K562 (cell line): ENCODE measurements around the gene C10orf105. TPM values are rescaled to one million over a fixed set of nuclear protein-coding genes. Genes with fewer than 3 reads are reported as not detected.
A peak's percentile ranks its signal among the peaks of the same experiment; 100 is the strongest.

Experiments
- ATAC-seq: fragments of 200-7000 bp; cut with Tn5 transposase; 3 replicates; pipeline ENCODE4 v1.9.1; 2020; ENCODE audit warnings: moderate library complexity
- BruUV-seq: library from RNA; stranded (reverse); fragments of 400-500 nt; replicated peaks from 2 replicates; lab custom pipeline; 2021; lab: Mats Ljungman, UMichigan
- CTCF ChIA-PET: fragments of 300-600 bp; formaldehyde crosslinking; extraction: SDS; loops from one replicate; lab custom pipeline; 2021; ENCODE audit warnings: low intra/inter-chr PET ratio; lab: Yijun Ruan, JAX
- POLR2A ChIA-PET: fragments of 300-600, 350-650 bp; sonication (Branson Sonifier 250); formaldehyde crosslinking; extraction: SDS; loops from one replicate; lab custom pipeline; 2021; ENCODE audit warnings: antibody characterized with exemption, inconsistent platforms; lab: Yijun Ruan, JAX
- DNase-seq, 4 experiments: peaks; one replicate each; pipeline versions ENCODE4 v3.0.0 to v3.0.0-alpha.2; 2011 to 2018; ENCODE audit warnings: low spot score in 3 of 4, mixed read lengths in 3 of 4; ENCODE audit errors: extremely low read depth in 1 of 4
- FAIRE-seq: peaks from 2 replicates; lab custom pipeline; 2011; peaks lifted over from hg19 to GRCh38; lab: Jason Lieb, UNC
- H2AFZ ChIP-seq: 2 replicates; pipeline ENCODE4 v1.6.0; 2011; ENCODE audit warnings: low read depth, low read length, control low read depth, inconsistent platforms
- H3K27ac ChIP-seq: fragments of 200-600 bp; 3 replicates; pipeline ENCODE4 v1.8.0; 2011; ENCODE audit warnings: low read depth, mild to moderate bottlenecking, control low read depth, inconsistent platforms, low read length, moderate library complexity, mixed read lengths; ENCODE audit errors: extremely low read depth
- H3K27me3 ChIP-seq, 2 experiments: fragments of 300-600 bp in 1 of 2; 2 replicates in 1 of 2; 3 replicates in 1 of 2; pipeline versions ENCODE4 v1.6.0 to v1.8.0; 2011; ENCODE audit warnings: inconsistent platforms in 2 of 2, low read length in 2 of 2, mild to moderate bottlenecking in 1 of 2, mixed read lengths in 1 of 2, moderate library complexity in 1 of 2; ENCODE audit not compliant: control insufficient read depth in 2 of 2, insufficient read depth in 2 of 2
- H3K36me3 ChIP-seq: fragments of 300-600 bp; 3 replicates; pipeline ENCODE4 v1.8.0; 2011; ENCODE audit warnings: mild to moderate bottlenecking, low read length, inconsistent platforms; ENCODE audit not compliant: control insufficient read depth, insufficient read depth
- H3K4me1 ChIP-seq, 2 experiments: fragments of 200-600 bp in 1 of 2; replicated peaks in 1 of 2; 2 replicates in 1 of 2; 3 replicates in 1 of 2; pipeline versions ENCODE4 v1.5.1 to v1.8.0; 2011; ENCODE audit warnings: inconsistent platforms in 2 of 2, low read length in 2 of 2, mild to moderate bottlenecking in 1 of 2, mixed read lengths in 1 of 2, moderate library complexity in 1 of 2; ENCODE audit not compliant: control insufficient read depth in 2 of 2, insufficient read depth in 2 of 2
- H3K4me2 ChIP-seq: 2 replicates; pipeline ENCODE4 v1.6.1; 2011; ENCODE audit warnings: low read length, control low read depth, inconsistent platforms, mixed read lengths; ENCODE audit not compliant: insufficient read depth
- H3K4me3 ChIP-seq: fragments of 200-600 bp; sonication (generic), shearing (Covaris generic); 2 replicates; pipeline ENCODE4 v1.5.1; 2016; ENCODE audit warnings: control low read depth, inconsistent platforms
- H3K79me2 ChIP-seq: fragments of 200-600 bp; 3 replicates; pipeline ENCODE4 v1.8.0; 2011; ENCODE audit warnings: low read length, inconsistent platforms; ENCODE audit not compliant: control insufficient read depth, insufficient read depth
- H3K9ac ChIP-seq, 2 experiments: 2 replicates each; pipeline versions ENCODE4 v1.6.0 to v1.6.1; 2011; ENCODE audit warnings: low read depth in 2 of 2, low read length in 2 of 2, control low read depth in 1 of 2, inconsistent platforms in 1 of 2, mild to moderate bottlenecking in 1 of 2, mixed read lengths in 1 of 2; ENCODE audit not compliant: insufficient read depth in 1 of 2
- H3K9me1 ChIP-seq: one replicate; pipeline ENCODE4 v1.6.0; 2011; ENCODE audit warnings: inconsistent platforms, mild to moderate bottlenecking, low read length, moderate library complexity; ENCODE audit not compliant: control insufficient read depth, insufficient read depth
- H3K9me3 ChIP-seq: replicated peaks from 2 replicates; pipeline ENCODE4 v1.5.1; 2011; ENCODE audit warnings: low read depth, low read length, inconsistent platforms; ENCODE audit not compliant: control insufficient read depth, insufficient read depth
- H4K20me1 ChIP-seq: replicated peaks from 2 replicates; pipeline ENCODE4 v1.6.1; 2011; ENCODE audit warnings: low read length, inconsistent platforms, mixed read lengths; ENCODE audit not compliant: control insufficient read depth, insufficient read depth
- E2F8 ChIP-seq: fragments of 450-650 bp; IDR thresholded peaks from 2 replicates; pipeline ENCODE4 v1.7.1; 2018; ENCODE audit warnings: mild to moderate bottlenecking, low read depth; ENCODE audit not compliant: partially characterized antibody
- HNRNPLL ChIP-seq: fragments of 200-400 bp; formaldehyde crosslinking; IDR thresholded peaks from 2 replicates; pipeline ENCODE4 v1.6.1; 2017; ENCODE audit warnings: low read length, low read depth, mild to moderate bottlenecking; ENCODE audit not compliant: poor library complexity, severe bottlenecking
- HSF4 ChIP-seq: fragments of 250-450 bp; sonication (Bioruptor Pico); IDR thresholded peaks from 2 replicates; pipeline ENCODE4 v2.1.2; 2022; ENCODE audit warnings: mild to moderate bottlenecking, moderate library complexity, borderline replicate concordance
- KDM2B ChIP-seq: fragments of 250-450 bp; sonication (Bioruptor Pico); IDR thresholded peaks from 2 replicates; pipeline ENCODE4 v1.8.0; 2021; ENCODE audit warnings: mild to moderate bottlenecking, moderate library complexity
- TFAM ChIP-seq: fragments of 250-450 bp; sonication (Bioruptor Pico); conservative IDR thresholded peaks from 2 replicates; pipeline ENCODE4 v1.5.0; 2021; ENCODE audit warnings: mild to moderate bottlenecking, moderate library complexity
- TRIM24 ChIP-seq, 2 experiments: fragments of 450-650 bp; IDR thresholded peaks; 2 replicates each; pipeline ENCODE4 v1.6.1; 2016
- WGBS: fragments of 100-300 bp; shearing (Covaris generic); methylation state at CpG from one replicate; pipeline ENCODE4 v1.1.6; 2016; ENCODE audit warnings: low coverage, mixed read lengths; ENCODE audit not compliant: insufficient coverage; ENCODE audit errors: missing lambda C conversion rate; 5-methylcytosine and 5-hydroxymethylcytosine counted together
- in situ Hi-C: fragments of 300-500 bp; cut with MboI; formaldehyde crosslinking; loops from 4 replicates; pipeline ENCODE4 v1.15.0; 2018; ENCODE audit warnings: inconsistent platforms, mixed read lengths
- intact Hi-C: fragments of 100-400 bp; cut with micrococcal nuclease; formaldehyde crosslinking; loops from 2 replicates; pipeline ENCODE4 v1.14.2; 2022
- polyA plus RNA-seq, 8 experiments: library from polyadenylated mRNA; depleted of rRNA in 4 of 8; stranded (reverse) in 5 of 8; unstranded in 3 of 8; fragments of >200 nt; fragmentation: Nextera tagmentation in 2 of 8; fragmentation: Illumina TruSeq in 1 of 8; extraction: Ambion mirVana in 2 of 8; extraction: Trizol in 1 of 8; gene quantifications; 2 replicates each; pipeline versions ENCODE4 v1.2.1 to v1.2.3, GENCODE V29; 2011 to 2014; ENCODE audit warnings: inconsistent platforms in 1 of 8, missing spikeins in 1 of 8
- total RNA-seq, 7 experiments: library from RNA; depleted of rRNA in 6 of 7; stranded (reverse); fragments of >200 nt in 6 of 7; fragmentation: Illumina TruSeq in 2 of 7; extraction: Trizol in 2 of 7; gene quantifications; 2 replicates each; pipeline versions ENCODE4 v1.2.1 to v1.2.3, GENCODE V29; 2011 to 2021; ENCODE audit warnings: low replicate concordance in 1 of 7

Gene C10orf105
- total and polyA plus RNA-seq, 9 of the 15 experiments (the other 6 are each of a cell fraction or from before 2014, with no cell fraction given), result 0.03 to 0.25 (median 0.04) TPM; not detected in 3

DNA sequence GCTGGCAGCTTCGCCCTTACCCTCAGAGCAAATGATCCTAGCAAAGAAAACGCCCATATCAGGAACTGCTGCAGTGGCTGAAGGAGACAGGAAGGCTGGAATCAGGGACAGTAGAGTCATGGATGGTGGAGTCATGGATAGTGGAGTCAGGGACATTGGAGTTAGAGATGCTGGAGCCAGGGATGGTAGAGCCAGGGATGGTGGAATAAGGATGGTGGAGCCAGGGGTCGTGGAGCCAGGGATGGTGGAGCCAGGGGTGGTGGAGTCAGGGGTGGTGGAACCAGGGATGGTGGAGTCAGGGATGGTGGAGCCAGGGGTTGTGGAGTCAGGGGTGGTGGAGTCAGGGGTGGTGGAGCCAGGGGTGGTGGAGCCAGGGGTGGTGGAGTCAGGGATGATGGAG is 31.3 kb downstream of the C10orf105 start:
- Histone ChIP-seq H3K9me3 (peaks cover 3% of the 10 kb centered on the region; the same call in 1 of the 2 replicates), H3K27ac (no peak overlapping the region), H3K9me1 (no peaks in the 10 kb centered on the region), H3K36me3 (no peaks in the 10 kb centered on the region), H3K4me2 (no peak overlapping the region), H3K4me3 (no peak overlapping the region), H4K20me1 (no peaks in the 10 kb centered on the region), H3K9ac (no peak overlapping the region), H2AFZ (no peak overlapping the region), H3K4me1 (peaks cover 9 to 26% of the 10 kb centered on the region in 2 experiments), H3K79me2 (no peaks in the 10 kb centered on the region), H3K27me3 (no peaks in the 10 kb centered on the region)
- TF ChIP-seq E2F8 (no peak), TRIM24 (IDR thresholded peaks at IDR 0.05) (peak in 1 of 2 experiments; percentile 65; a peak in 1 of 4 replicates), KDM2B (CRISPR knock-in tag) (no peak), HNRNPLL (no peak), TFAM (CRISPR knock-in tag) (no peak), HSF4 (CRISPR knock-in tag) (no peak)
- in situ Hi-C loops (no loop called here), intact Hi-C loops (no loop called here)
- CTCF ChIA-PET, result no interaction called here
- 6% methylated on average over 3 of the region's 3 CpGs for WGBS
- POLR2A ChIA-PET, result interaction anchor here (1.1 kb wide), 1 partner anchor 18 kb away, joined by 3 read pairs; no protein-coding TSS in a partner anchor
- no peak for ATAC-seq
- no peak for DNase-seq
- FAIRE-seq, result no peak
- no TSS peak for BruUV-seq
